Measurements from ENCODE around the gene SNCB.

DNA sequence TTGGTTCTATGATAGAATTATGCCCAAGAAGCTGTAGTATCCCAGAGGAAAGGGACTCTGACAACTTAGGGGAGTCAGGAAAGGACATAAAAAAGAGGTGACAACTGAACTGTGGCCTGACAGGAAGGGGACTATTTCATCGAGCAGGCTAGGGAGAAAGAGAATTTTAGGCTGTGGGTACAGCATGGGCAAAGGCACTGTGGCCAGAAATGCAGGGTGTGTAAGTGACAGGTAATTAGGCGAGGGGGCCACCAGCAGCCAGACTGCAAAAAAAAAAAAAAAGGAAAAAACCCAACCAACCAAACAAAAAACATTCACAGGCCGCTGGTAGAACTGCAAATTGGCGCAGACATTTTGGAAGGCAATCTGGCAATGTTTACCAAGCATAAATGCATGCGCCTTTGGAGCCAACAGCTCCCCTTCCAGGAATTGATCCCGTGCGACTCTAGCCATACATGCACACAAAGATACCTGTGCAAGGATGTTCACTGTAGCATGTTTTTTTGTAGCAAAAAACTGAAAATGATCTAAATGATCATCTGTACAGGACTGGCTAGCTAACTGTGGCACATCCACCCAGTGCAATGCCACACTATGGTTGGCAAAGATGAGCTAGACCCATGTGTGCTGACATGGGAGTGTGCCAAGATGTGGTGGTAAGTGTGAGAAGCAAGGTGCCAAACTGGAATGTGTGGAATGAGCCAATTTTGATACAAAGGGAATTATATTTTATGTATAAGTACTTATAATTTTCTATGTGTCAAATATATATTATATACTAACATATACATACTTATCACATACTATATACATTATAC lies 1.3 kb upstream of the SNCB start:
- TF ChIP-seq POLR2AphosphoS5 (IDR thresholded peaks at IDR 0.05; ENCODE audit: borderline replicate concordance, low read depth, low read length) (no peak), EZH2 (IDR thresholded peaks at IDR 0.05) (no peak)

Measured in SK-N-MC (cell line).